HEK293 (cell line): Measurements from ENCODE around the gene TIE1.
"Not testable (repeated sequence)": the region's sequence is repeated elsewhere in the genome, so short reads cannot be mapped to it uniquely, and the experiment has no call there.

Experiments
- CTCF ChIA-PET: fragments of 350-600 bp; formaldehyde crosslinking; extraction: SDS; loops from one replicate; lab custom pipeline; 2021; ENCODE audit warnings: antibody characterized with exemption; lab: Yijun Ruan, JAX
- POLR2A ChIA-PET: fragments of 300-600 bp; formaldehyde crosslinking; extraction: SDS; loops from one replicate; lab custom pipeline; 2020; ENCODE audit warnings: antibody characterized with exemption, inconsistent platforms; lab: Yijun Ruan, JAX
- H3K27ac ChIP-seq: fragments of 200-500 bp; sonication (Bioruptor generic); 2 replicates; pipeline ENCODE4 v1.5.1; 2014; ENCODE audit warnings: low read depth, low read length, control low read depth, inconsistent platforms; ENCODE audit errors: extremely low read depth
- H3K36me3 ChIP-seq, 2 experiments: fragments of 200-500 bp in 1 of 2; sonication (Bioruptor generic) in 1 of 2; 1 replicate in 1 of 2; 2 replicates in 1 of 2; pipeline ENCODE4 v1.5.1; 2014 to 2017; ENCODE audit warnings: inconsistent platforms in 2 of 2, low read length in 2 of 2; ENCODE audit not compliant: control insufficient read depth in 2 of 2, insufficient read depth in 1 of 2
- H3K4me1 ChIP-seq: fragments of 200-500 bp; sonication (Bioruptor generic); 2 replicates; pipeline ENCODE4 v1.5.1; 2014; ENCODE audit warnings: mild to moderate bottlenecking, low read length, inconsistent platforms; ENCODE audit not compliant: control insufficient read depth, insufficient read depth
- H3K4me3 ChIP-seq: 2 replicates; pipeline ENCODE4 v1.5.1; 2011; ENCODE audit warnings: low read depth, mild to moderate bottlenecking, control low read depth, low read length, moderate library complexity
- H3K9me3 ChIP-seq: fragments of 200-500 bp; sonication (Bioruptor generic); 2 replicates; pipeline ENCODE4 v1.5.1; 2014; ENCODE audit warnings: low read depth, low read length, inconsistent platforms; ENCODE audit not compliant: control insufficient read depth, insufficient read depth
- GLI2 ChIP-seq: fragments of 450-650 bp; formaldehyde crosslinking; IDR thresholded peaks from 2 replicates; pipeline ENCODE4; 2017; ENCODE audit warnings: missing biosample characterization, missing genetic modification characterization, low read depth, borderline replicate concordance
- PRDM6 ChIP-seq: fragments of 450-650 bp; formaldehyde crosslinking; IDR thresholded peaks from 2 replicates; pipeline ENCODE4 v1.5.1; 2017; ENCODE audit warnings: missing biosample characterization, missing genetic modification characterization
- SP7 ChIP-seq: fragments of 450-650 bp; formaldehyde crosslinking; IDR thresholded peaks from 2 replicates; pipeline ENCODE4 v1.5.1; 2016; ENCODE audit warnings: missing biosample characterization, missing genetic modification characterization
- ZBTB6 ChIP-seq: fragments of 450-650 bp; formaldehyde crosslinking; IDR thresholded peaks from 2 replicates; pipeline ENCODE4 v1.5.1; 2017; ENCODE audit warnings: missing biosample characterization, missing genetic modification characterization
- ZFHX2 ChIP-seq: fragments of 450-650 bp; formaldehyde crosslinking; conservative IDR thresholded peaks from 2 replicates; pipeline ENCODE4 v1.5.1; 2016; ENCODE audit warnings: missing biosample characterization, missing genetic modification characterization
- ZIC2 ChIP-seq: fragments of 450-650 bp; formaldehyde crosslinking; IDR thresholded peaks from 2 replicates; pipeline ENCODE4 v1.5.1; 2016; ENCODE audit warnings: missing biosample characterization, missing genetic modification characterization
- ZNF112 ChIP-seq: fragments of 450-650 bp; formaldehyde crosslinking; IDR thresholded peaks from 2 replicates; pipeline ENCODE4 v1.5.0; 2017; ENCODE audit warnings: missing biosample characterization, missing genetic modification characterization
- ZNF121 ChIP-seq: fragments of 450-650 bp; formaldehyde crosslinking; IDR thresholded peaks from 2 replicates; pipeline ENCODE4 v1.5.1; 2016; ENCODE audit warnings: missing biosample characterization, missing genetic modification characterization
- ZNF19 ChIP-seq: fragments of 450-650 bp; formaldehyde crosslinking; IDR thresholded peaks from 2 replicates; pipeline ENCODE4; 2016; ENCODE audit warnings: missing biosample characterization, missing genetic modification characterization, low read depth
- ZNF214 ChIP-seq: fragments of 450-650 bp; formaldehyde crosslinking; IDR thresholded peaks from 2 replicates; pipeline ENCODE4 v1.5.1; 2017; ENCODE audit warnings: missing biosample characterization, mild to moderate bottlenecking, missing genetic modification characterization, borderline replicate concordance
- ZNF366 ChIP-seq: fragments of 450-650 bp; formaldehyde crosslinking; conservative IDR thresholded peaks from 2 replicates; pipeline ENCODE4 v1.5.1; 2016; ENCODE audit warnings: missing biosample characterization, missing genetic modification characterization
- ZNF639 ChIP-seq: fragments of 450-650 bp; formaldehyde crosslinking; IDR thresholded peaks from 2 replicates; pipeline ENCODE4 v1.5.1; 2016; ENCODE audit warnings: missing biosample characterization, missing genetic modification characterization
- ZNF677 ChIP-seq: fragments of 450-650 bp; IDR thresholded peaks from 2 replicates; pipeline ENCODE4 v1.5.0; 2018; ENCODE audit warnings: missing biosample characterization, mild to moderate bottlenecking, missing genetic modification characterization, moderate library complexity
- ZNF768 ChIP-seq: fragments of 450-650 bp; formaldehyde crosslinking; IDR thresholded peaks from 2 replicates; pipeline ENCODE4 v1.5.1; 2018; ENCODE audit warnings: missing biosample characterization, mild to moderate bottlenecking, missing genetic modification characterization
- TF ChIP-seq, protein P1 (sequence below): fragments of 450-650 bp; formaldehyde crosslinking; IDR thresholded peaks from 2 replicates; pipeline ENCODE4 v1.5.0; 2017; ENCODE audit warnings: missing biosample characterization, missing genetic modification characterization, borderline replicate concordance
- TF ChIP-seq, protein P2 (sequence below): fragments of 450-650 bp; formaldehyde crosslinking; IDR thresholded peaks from 2 replicates; pipeline ENCODE4 v1.5.1; 2016; ENCODE audit warnings: missing biosample characterization, missing genetic modification characterization
- TF ChIP-seq, protein P3 (sequence below): fragments of 450-650 bp; formaldehyde crosslinking; IDR thresholded peaks from 2 replicates; pipeline ENCODE4 v1.5.1; 2017; ENCODE audit warnings: missing biosample characterization, missing genetic modification characterization

Gene TIE1

GRCh38 chr1:43367904-43368645 is 67.3 kb downstream of the TIE1 start, which contains the start of gene ELOVL1 (continued):
- TF ChIP-seq, protein P1, sequence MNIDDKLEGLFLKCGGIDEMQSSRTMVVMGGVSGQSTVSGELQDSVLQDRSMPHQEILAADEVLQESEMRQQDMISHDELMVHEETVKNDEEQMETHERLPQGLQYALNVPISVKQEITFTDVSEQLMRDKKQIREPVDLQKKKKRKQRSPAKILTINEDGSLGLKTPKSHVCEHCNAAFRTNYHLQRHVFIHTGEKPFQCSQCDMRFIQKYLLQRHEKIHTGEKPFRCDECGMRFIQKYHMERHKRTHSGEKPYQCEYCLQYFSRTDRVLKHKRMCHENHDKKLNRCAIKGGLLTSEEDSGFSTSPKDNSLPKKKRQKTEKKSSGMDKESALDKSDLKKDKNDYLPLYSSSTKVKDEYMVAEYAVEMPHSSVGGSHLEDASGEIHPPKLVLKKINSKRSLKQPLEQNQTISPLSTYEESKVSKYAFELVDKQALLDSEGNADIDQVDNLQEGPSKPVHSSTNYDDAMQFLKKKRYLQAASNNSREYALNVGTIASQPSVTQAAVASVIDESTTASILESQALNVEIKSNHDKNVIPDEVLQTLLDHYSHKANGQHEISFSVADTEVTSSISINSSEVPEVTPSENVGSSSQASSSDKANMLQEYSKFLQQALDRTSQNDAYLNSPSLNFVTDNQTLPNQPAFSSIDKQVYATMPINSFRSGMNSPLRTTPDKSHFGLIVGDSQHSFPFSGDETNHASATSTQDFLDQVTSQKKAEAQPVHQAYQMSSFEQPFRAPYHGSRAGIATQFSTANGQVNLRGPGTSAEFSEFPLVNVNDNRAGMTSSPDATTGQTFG (tag by site-specific recombination), result no peak

- Histone ChIP-seq H3K9me3 (no peaks in the 10 kb centered on the region), H3K36me3 (peaks cover 0 to 23% of the 10 kb centered on the region in 2 experiments; a peak in 1 of 3 replicates), H3K4me1 (peaks cover 8% of the 10 kb centered on the region; the same call in 1 of the 2 replicates), H3K27ac (peak overlapping the region; percentile 92), H3K4me3 (peak overlapping the region; percentile 53)
- CTCF ChIA-PET, result interaction anchor here (0.6 to 1.6 kb wide), 6 partner anchors 8 to 1510 kb away, joined by 3 to 8 read pairs (median 4); partner anchors contain the start of gene CDC20
- 0 out of 2 replicates have a peak, but pooled peaks have one; percentile 19 for TF ChIP-seq ZNF366
- TF ChIP-seq, protein P2, sequence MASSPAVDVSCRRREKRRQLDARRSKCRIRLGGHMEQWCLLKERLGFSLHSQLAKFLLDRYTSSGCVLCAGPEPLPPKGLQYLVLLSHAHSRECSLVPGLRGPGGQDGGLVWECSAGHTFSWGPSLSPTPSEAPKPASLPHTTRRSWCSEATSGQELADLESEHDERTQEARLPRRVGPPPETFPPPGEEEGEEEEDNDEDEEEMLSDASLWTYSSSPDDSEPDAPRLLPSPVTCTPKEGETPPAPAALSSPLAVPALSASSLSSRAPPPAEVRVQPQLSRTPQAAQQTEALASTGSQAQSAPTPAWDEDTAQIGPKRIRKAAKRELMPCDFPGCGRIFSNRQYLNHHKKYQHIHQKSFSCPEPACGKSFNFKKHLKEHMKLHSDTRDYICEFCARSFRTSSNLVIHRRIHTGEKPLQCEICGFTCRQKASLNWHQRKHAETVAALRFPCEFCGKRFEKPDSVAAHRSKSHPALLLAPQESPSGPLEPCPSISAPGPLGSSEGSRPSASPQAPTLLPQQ (tag by site-specific recombination), result no peak
- POLR2A ChIA-PET, result interaction anchor here (1.0 to 2.7 kb wide), 9 partner anchors 9 to 78 kb away, joined by 3 to 34 read pairs (median 4); partner anchors contain the start of genes CDC20, MED8 and SZT2
These were observed 67.9 kb downstream of the TIE1 start for GRCh38 chr1:43368646-43369020.

- CTCF ChIA-PET, result interaction anchor here (1.4 kb wide), 1 partner anchor 45 kb away, joined by 3 read pairs; no protein-coding TSS in a partner anchor
- H3K36me3 ChIP-seq, result peaks cover 0 to 12% of the 10 kb centered on the region in 2 experiments; a peak in 1 of 3 replicates
- TF ChIP-seq ZNF121 (tag by site-specific recombination), result peak; percentile 93
- H3K9me3 ChIP-seq, H3K4me1 ChIP-seq, H3K27ac ChIP-seq, H3K4me3 ChIP-seq: not testable (repeated sequence)
- POLR2A ChIA-PET, result interaction anchor here (0.7 to 1.8 kb wide), 3 partner anchors 12 to 72 kb away, joined by 3 to 4 read pairs (median 3); no protein-coding TSS in a partner anchor
These were observed 69.0 kb downstream of the TIE1 start for GRCh38 chr1:43369779-43370178.

DNA sequence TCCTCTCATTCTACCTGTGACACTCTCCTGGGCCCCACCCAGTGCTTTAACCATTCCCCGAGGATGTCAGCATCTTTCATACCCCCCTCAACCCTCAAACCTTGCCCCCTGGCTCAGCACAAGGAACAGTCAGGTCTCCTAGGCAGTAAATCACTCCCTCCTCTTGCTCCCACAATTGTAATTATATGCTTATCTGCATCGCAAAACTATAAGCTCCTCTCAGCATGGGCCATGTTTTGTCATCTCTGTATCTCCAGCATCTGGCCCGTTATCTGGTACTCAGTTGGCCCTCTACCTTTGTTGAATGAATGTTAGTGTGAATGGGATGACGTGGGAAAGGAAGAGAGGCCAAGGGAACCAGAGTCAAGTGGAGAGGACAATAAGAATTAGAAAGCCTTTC is 69.8 kb downstream of the TIE1 start:
- POLR2A ChIA-PET, result interaction anchor here (0.7 kb wide), 1 partner anchor 957 kb away, joined by 3 read pairs; no protein-coding TSS in a partner anchor
- TF ChIP-seq ZNF214 (tag by site-specific recombination), result no peak
- no peak for TF ChIP-seq ZBTB6 (tag by site-specific recombination)
- no peak for TF ChIP-seq ZFHX2 (tag by site-specific recombination)
- 0 out of 2 replicates have a peak, but pooled peaks have one; percentile 18 for TF ChIP-seq PRDM6 (tag by site-specific recombination)
- no peak for TF ChIP-seq ZNF112 (tag by site-specific recombination)
- TF ChIP-seq ZNF768 (tag by site-specific recombination), result no peak
- TF ChIP-seq, protein P3, sequence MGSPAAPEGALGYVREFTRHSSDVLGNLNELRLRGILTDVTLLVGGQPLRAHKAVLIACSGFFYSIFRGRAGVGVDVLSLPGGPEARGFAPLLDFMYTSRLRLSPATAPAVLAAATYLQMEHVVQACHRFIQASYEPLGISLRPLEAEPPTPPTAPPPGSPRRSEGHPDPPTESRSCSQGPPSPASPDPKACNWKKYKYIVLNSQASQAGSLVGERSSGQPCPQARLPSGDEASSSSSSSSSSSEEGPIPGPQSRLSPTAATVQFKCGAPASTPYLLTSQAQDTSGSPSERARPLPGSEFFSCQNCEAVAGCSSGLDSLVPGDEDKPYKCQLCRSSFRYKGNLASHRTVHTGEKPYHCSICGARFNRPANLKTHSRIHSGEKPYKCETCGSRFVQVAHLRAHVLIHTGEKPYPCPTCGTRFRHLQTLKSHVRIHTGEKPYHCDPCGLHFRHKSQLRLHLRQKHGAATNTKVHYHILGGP (tag by site-specific recombination), result no peak
- TF ChIP-seq ZNF19, result no peak
- TF ChIP-seq SP7 (tag by site-specific recombination), result peak; percentile 97
- peak; percentile 60 for TF ChIP-seq ZIC2 (tag by site-specific recombination)
- TF ChIP-seq ZNF677 (tag by site-specific recombination), result no peak
- TF ChIP-seq ZNF639, result no peak
- no peak for TF ChIP-seq GLI2 (tag by site-specific recombination)

More for the DNA sequence above, 69.8 kb downstream of the TIE1 start:
- Histone ChIP-seq H3K9me3 (no peaks in the 10 kb centered on the region), H3K36me3 (peaks cover 0 to 4% of the 10 kb centered on the region in 2 experiments; a peak in 1 of 3 replicates), H3K4me1 (peaks cover 8% of the 10 kb centered on the region; the same call in 1 of the 2 replicates), H3K4me3 (no peak overlapping the region), H3K27ac (no peak overlapping the region)
- CTCF ChIA-PET, result interaction anchor here (0.7 to 1.4 kb wide), 2 partner anchors 44 to 144 kb away, joined by 3 to 4 read pairs; no protein-coding TSS in a partner anchor
